SK-N-SH (cell line): ENCODE measurements around the gene KCNAB1. TPM values are rescaled to one million over a fixed set of nuclear protein-coding genes. Genes with fewer than 3 reads are reported as not detected.

Source experiments
- CTCF ChIA-PET: fragments of 300-600, 350-600 bp; formaldehyde crosslinking; extraction: SDS; loops from one replicate; lab custom pipeline; 2021; lab: Yijun Ruan, JAX
- POLR2A ChIA-PET: fragments of 350-600 bp; sonication (Branson Sonifier 250); formaldehyde crosslinking; extraction: SDS; loops from one replicate; lab custom pipeline; 2020; ENCODE audit warnings: antibody characterized with exemption, inconsistent platforms; lab: Yijun Ruan, JAX
- DNase-seq: peaks from one replicate; pipeline ENCODE4 v3.0.0; 2012
- H2AFZ ChIP-seq: fragments of 200-600 bp; sonication (generic); 2 replicates; pipeline ENCODE4 v1.8.1; 2016; ENCODE audit warnings: antibody characterized with exemption, mild to moderate bottlenecking, low read depth
- H3F3A ChIP-seq: fragments of 200-600 bp; sonication (generic); replicated peaks from 2 replicates; pipeline ENCODE3; 2016; ENCODE audit warnings: antibody characterized with exemption, mild to moderate bottlenecking; ENCODE audit not compliant: insufficient read depth
- H3K27ac ChIP-seq, 2 experiments: fragments of 200-500 bp in 1 of 2; fragments of 200-600 bp in 1 of 2; sonication (Bioruptor generic) in 1 of 2; sonication (generic), shearing (Covaris generic) in 1 of 2; 2 replicates each; pipeline versions ENCODE4 v1.5.1 to v1.6.1; 2014 to 2016; ENCODE audit warnings: low read depth in 2 of 2, inconsistent platforms in 1 of 2, low read length in 1 of 2, mild to moderate bottlenecking in 1 of 2, mixed read lengths in 1 of 2
- H3K27me3 ChIP-seq: fragments of 200-600 bp; sonication (generic), shearing (Covaris generic); 2 replicates; pipeline ENCODE4 v1.6.1; 2016; ENCODE audit warnings: mixed run types; ENCODE audit not compliant: insufficient read depth
- H3K36me3 ChIP-seq, 2 experiments: fragments of 200-500 bp in 1 of 2; fragments of 200-600 bp in 1 of 2; sonication (Bioruptor generic) in 1 of 2; sonication (generic) in 1 of 2; replicated peaks in 1 of 2; 2 replicates each; pipeline versions ENCODE3 to v1.5.1; 2014 to 2016; ENCODE audit warnings: low read length in 1 of 2, mild to moderate bottlenecking in 1 of 2; ENCODE audit not compliant: insufficient read depth in 2 of 2, control insufficient read depth in 1 of 2
- H3K4me1 ChIP-seq, 2 experiments: fragments of 200-500 bp in 1 of 2; fragments of 200-600 bp in 1 of 2; sonication (Bioruptor generic) in 1 of 2; sonication (generic), shearing (Covaris generic) in 1 of 2; 2 replicates each; pipeline versions ENCODE4 v1.5.1 to v1.6.1; 2014 to 2016; ENCODE audit warnings: low read depth in 1 of 2, low read length in 1 of 2, mixed run types in 1 of 2; ENCODE audit not compliant: insufficient read depth in 2 of 2, control insufficient read depth in 1 of 2
- H3K4me2 ChIP-seq: fragments of 200-600 bp; sonication (generic), shearing (Covaris generic); 2 replicates; pipeline ENCODE4 v1.6.1; 2017; ENCODE audit warnings: mixed run types
- H3K4me3 ChIP-seq, 2 experiments: fragments of 200-500 bp in 1 of 2; fragments of 200-600 bp in 1 of 2; sonication (Bioruptor generic) in 1 of 2; sonication (generic), shearing (Covaris generic) in 1 of 2; 2 replicates each; pipeline versions ENCODE4 v1.5.1 to v1.8.1; 2014 to 2016; ENCODE audit warnings: low read depth in 2 of 2, inconsistent platforms in 1 of 2, low read length in 1 of 2, mild to moderate bottlenecking in 1 of 2, mixed read lengths in 1 of 2, moderate library complexity in 1 of 2
- H3K79me2 ChIP-seq: fragments of 200-600 bp; sonication (generic); 2 replicates; pipeline ENCODE4 v1.8.1; 2017; ENCODE audit warnings: mild to moderate bottlenecking; ENCODE audit not compliant: insufficient read depth
- H3K9ac ChIP-seq: fragments of 200-600 bp; sonication (generic); 2 replicates; pipeline ENCODE4 v1.6.1; 2017; ENCODE audit warnings: mixed run types
- H3K9me2 ChIP-seq: fragments of 200-600 bp; sonication (generic); 2 replicates; pipeline ENCODE4 v1.6.1; 2017; ENCODE audit warnings: mixed run types
- H3K9me3 ChIP-seq: fragments of 200-600 bp; sonication (generic); 2 replicates; pipeline ENCODE4 v1.6.1; 2017; ENCODE audit warnings: mixed run types, mild to moderate bottlenecking, moderate library complexity
- H4K20me1 ChIP-seq: fragments of 200-600 bp; sonication (generic); 2 replicates; pipeline ENCODE4 v1.6.1; 2017; ENCODE audit warnings: mild to moderate bottlenecking, mixed run types; ENCODE audit not compliant: insufficient read depth
- CHD2 ChIP-seq: fragments of 150-350 bp; IDR thresholded peaks from 2 replicates; pipeline ENCODE4 v1.6.1; 2018; ENCODE audit warnings: low read length; ENCODE audit not compliant: partially characterized antibody
- FOSL2 ChIP-seq: IDR thresholded peaks from 2 replicates; pipeline ENCODE4 v1.4.0; 2012; ENCODE audit warnings: low read depth, mild to moderate bottlenecking, moderate library complexity, borderline replicate concordance
- FOXM1 ChIP-seq: IDR thresholded peaks from 2 replicates; pipeline ENCODE4 v1.4.0; 2012; ENCODE audit warnings: low read depth, mild to moderate bottlenecking
- GABPA ChIP-seq: IDR thresholded peaks from 2 replicates; pipeline ENCODE4 v1.4.0; 2012; ENCODE audit warnings: low read depth, mild to moderate bottlenecking
- GATA2 ChIP-seq: sonication (generic); formaldehyde crosslinking; IDR thresholded peaks from 2 replicates; pipeline ENCODE4 v1.5.0; 2020; ENCODE audit warnings: mild to moderate bottlenecking, missing genetic modification reagents
- IRF3 ChIP-seq: fragments of 150-350 bp; IDR thresholded peaks from 2 replicates; pipeline ENCODE4 v1.6.1; 2016; ENCODE audit warnings: mild to moderate bottlenecking, low read depth, low read length
- MAX ChIP-seq: IDR thresholded peaks from 2 replicates; pipeline ENCODE4 v1.4.0; 2012; ENCODE audit warnings: low read depth
- MEF2A ChIP-seq: IDR thresholded peaks from 2 replicates; pipeline ENCODE4 v1.4.0; 2012; ENCODE audit warnings: low read depth, borderline replicate concordance
- MXI1 ChIP-seq: IDR thresholded peaks from 2 replicates; pipeline ENCODE4 v1.6.1; 2012; ENCODE audit warnings: mild to moderate bottlenecking, low read depth, low read length, improper control_type of control experiment
- PBX3 ChIP-seq: IDR thresholded peaks from 2 replicates; pipeline ENCODE4; 2012
- RAD21 ChIP-seq: IDR thresholded peaks from 2 replicates; pipeline ENCODE4 v1.6.1; 2012; ENCODE audit warnings: mild to moderate bottlenecking, low read length
- RCOR1 ChIP-seq: fragments of 150-350 bp; IDR thresholded peaks from 2 replicates; pipeline ENCODE4 v1.6.1; 2017; ENCODE audit warnings: antibody characterized with exemption, low read length
- REST ChIP-seq: IDR thresholded peaks from 2 replicates; pipeline ENCODE4 v1.6.1; 2012; ENCODE audit warnings: mild to moderate bottlenecking, low read depth, low read length, moderate library complexity
- RFX5 ChIP-seq: IDR thresholded peaks from 2 replicates; pipeline ENCODE4 v1.6.1; 2012; ENCODE audit warnings: mild to moderate bottlenecking, improper control_type of control experiment, low read length
- RXRA ChIP-seq: IDR thresholded peaks from 2 replicates; pipeline ENCODE4 v1.4.0; 2012; ENCODE audit warnings: low read depth, mild to moderate bottlenecking, borderline replicate concordance
- SIN3A ChIP-seq: IDR thresholded peaks from 2 replicates; pipeline ENCODE4 v1.6.1; 2012; ENCODE audit warnings: low read depth, mild to moderate bottlenecking, low read length, moderate library complexity, borderline replicate concordance
- WGBS: methylation state at CpG from one replicate; pipeline ENCODE4 v1.1.6; 2017; ENCODE audit warnings: low lambda C conversion rate; 5-methylcytosine and 5-hydroxymethylcytosine counted together
- polyA plus RNA-seq, 3 experiments: library from polyadenylated mRNA; depleted of rRNA; stranded (reverse); fragments of >200 nt; gene quantifications; 2 replicates each; pipeline ENCODE4 v1.2.3, GENCODE V29; 2012

Gene KCNAB1
- polyA plus RNA-seq, 1 of the 3 experiments (the other 2 are of a cell fraction): 82.1 TPM

GRCh38 chr3:156576051-156576450, 455.7 kb downstream of the KCNAB1 start:
- Histone ChIP-seq H3K27me3 (no peaks in the 10 kb centered on the region), H3K27ac (no peak overlapping the region), H3K4me1 (no peaks in the 10 kb centered on the region), H3K9me3 (no peaks in the 10 kb centered on the region), H3K9me2 (no peaks in the 10 kb centered on the region), H3K36me3 (no peaks in the 10 kb centered on the region), H3K9ac (no peak overlapping the region), H2AFZ (no peak overlapping the region), H3K79me2 (no peaks in the 10 kb centered on the region), H3K4me3 (no peak overlapping the region), H3F3A (no peaks in the 10 kb centered on the region), H3K4me2 (no peak overlapping the region), H4K20me1 (no peaks in the 10 kb centered on the region)
- TF ChIP-seq RFX5 (no peak), SIN3A (no peak), FOXM1 (no peak), PBX3 (no peak), MAX (no peak), GATA2 (CRISPR knock-in tag) (no peak), CHD2 (no peak), FOSL2 (no peak), GABPA (no peak), MXI1 (no peak), REST (no peak), MEF2A (no peak), RAD21 (no peak), RXRA (no peak), IRF3 (no peak), RCOR1 (no peak)
- 67% methylated on average over 2 of the region's 2 CpGs for WGBS
- CTCF ChIA-PET: no interaction called here
- POLR2A ChIA-PET: no interaction called here
- DNase-seq: no peak
